Prostate gland (tissue), 2 donors: ENCODE measurements around the gene PDILT.

Experiments used
- CTCF ChIP-seq, 4 experiments: fragments of 200-600 bp in 2 of 4; fragments of 450-650 bp in 2 of 4; sonication (generic) in 2 of 4; IDR thresholded peaks; 1 replicate in 3 of 4; 2 replicates in 1 of 4; pipeline ENCODE4 v1.5.1; 2016 to 2019; ENCODE audit warnings: antibody characterized with exemption in 4 of 4, mild to moderate bottlenecking in 2 of 4, moderate library complexity in 2 of 4
- POLR2A ChIP-seq: fragments of 450-650 bp; IDR thresholded peaks from one replicate; pipeline ENCODE4 v1.6.1; 2016; ENCODE audit warnings: antibody characterized with exemption, mild to moderate bottlenecking

GRCh38 chr16:20321671-20322070 is 82.9 kb downstream of the PDILT start:
- TF ChIP-seq CTCF (IDR thresholded peaks at IDR 0.05) (no peak), POLR2A (no peak)
